SK-N-SH treated with all-trans-retinoic acid at 6 μM for 48 hours (cell line): ENCODE measurements around the gene TCF12.

Experiments
- ATAC-seq: fragments of 200-7000 bp; cut with Tn5 transposase; 3 replicates; pipeline ENCODE4 v1.9.1; 2020; ENCODE audit warnings: mild to moderate bottlenecking, moderate library complexity
- ARNTL ChIP-seq: fragments of 450-650 bp; formaldehyde crosslinking; IDR thresholded peaks from 2 replicates; pipeline ENCODE4 v1.5.0; 2020; ENCODE audit warnings: low read depth, mild to moderate bottlenecking, moderate library complexity, borderline replicate concordance
- BACH2 ChIP-seq: fragments of 250-450 bp; sonication (Bioruptor Pico); IDR thresholded peaks from 2 replicates; pipeline ENCODE4 v1.9.0; 2021; ENCODE audit warnings: mild to moderate bottlenecking, borderline replicate concordance
- CSDC2 ChIP-seq: fragments of 250-450 bp; sonication (Bioruptor Pico); IDR thresholded peaks from 2 replicates; pipeline ENCODE4 v1.5.0; 2020; ENCODE audit warnings: mild to moderate bottlenecking, moderate library complexity
- ESRRG ChIP-seq: fragments of 250-450 bp; sonication (Bioruptor Pico); IDR thresholded peaks from 2 replicates; pipeline ENCODE4 v1.6.1; 2021; ENCODE audit warnings: mild to moderate bottlenecking
- ISL1 ChIP-seq: fragments of 250-450 bp; sonication (Bioruptor Pico); IDR thresholded peaks from 2 replicates; pipeline ENCODE4 v2.1.2; 2022; ENCODE audit warnings: mild to moderate bottlenecking, moderate library complexity
- OSR1 ChIP-seq: fragments of 250-450 bp; sonication (Bioruptor Pico); IDR thresholded peaks from 2 replicates; pipeline ENCODE4 v1.8.0; 2022; ENCODE audit warnings: moderate library complexity, mild to moderate bottlenecking, inconsistent platforms
- PPARA ChIP-seq: fragments of 250-450 bp; sonication (Bioruptor Pico); IDR thresholded peaks from 2 replicates; pipeline ENCODE4 v1.5.0; 2020; ENCODE audit warnings: mild to moderate bottlenecking, borderline replicate concordance
- TOX ChIP-seq: fragments of 250-450 bp; sonication (Bioruptor Pico); IDR thresholded peaks from 2 replicates; pipeline ENCODE4 v1.8.0; 2021; ENCODE audit warnings: mild to moderate bottlenecking, moderate library complexity, borderline replicate concordance
- ZC3H10 ChIP-seq: fragments of 250-450 bp; sonication (Bioruptor Pico); IDR thresholded peaks from 2 replicates; pipeline ENCODE4 v1.5.1; 2021; ENCODE audit warnings: mild to moderate bottlenecking, moderate library complexity
- ZFP3 ChIP-seq: fragments of 250-450 bp; sonication (Bioruptor Pico); IDR thresholded peaks from 2 replicates; pipeline ENCODE4 v1.5.0; 2020; ENCODE audit warnings: mild to moderate bottlenecking, moderate library complexity
- ZFP30 ChIP-seq: fragments of 450-650 bp; formaldehyde crosslinking; IDR thresholded peaks from 2 replicates; pipeline ENCODE4 v1.5.0; 2022; ENCODE audit warnings: mild to moderate bottlenecking, moderate library complexity
- ZNF565 ChIP-seq: fragments of 450-650 bp; formaldehyde crosslinking; conservative IDR thresholded peaks from 2 replicates; pipeline ENCODE4 v1.5.0; 2020; ENCODE audit warnings: low read depth, mild to moderate bottlenecking, moderate library complexity
- ZNF70 ChIP-seq: fragments of 450-650 bp; formaldehyde crosslinking; IDR thresholded peaks from 2 replicates; pipeline ENCODE4 v1.5.0; 2020; ENCODE audit warnings: mild to moderate bottlenecking, moderate library complexity
- ZNF8 ChIP-seq: fragments of 450-650 bp; formaldehyde crosslinking; IDR thresholded peaks from 2 replicates; pipeline ENCODE4 v1.5.0; 2020; ENCODE audit warnings: mild to moderate bottlenecking, moderate library complexity
- TF ChIP-seq, protein P1 (sequence below): fragments of 250-450 bp; sonication (Bioruptor Pico); IDR thresholded peaks from 2 replicates; pipeline ENCODE4 v1.5.1; 2021; ENCODE audit warnings: mild to moderate bottlenecking, moderate library complexity
- TF ChIP-seq, protein P2 (sequence below): fragments of 250-450 bp; sonication (Bioruptor Pico); IDR thresholded peaks from 2 replicates; pipeline ENCODE4 v1.8.0; 2021; ENCODE audit warnings: low read depth, mild to moderate bottlenecking, moderate library complexity, borderline replicate concordance
- TF ChIP-seq, protein P3 (sequence below): fragments of 250-450 bp; sonication (Bioruptor Pico); IDR thresholded peaks from 2 replicates; pipeline ENCODE4 v1.5.1; 2020; ENCODE audit warnings: low read depth, mild to moderate bottlenecking, moderate library complexity
- TF ChIP-seq, protein P4 (sequence below): fragments of 250-450 bp; sonication (Bioruptor Pico); IDR thresholded peaks from 2 replicates; pipeline ENCODE4 v1.5.0; 2020; ENCODE audit warnings: mild to moderate bottlenecking, moderate library complexity
- TF ChIP-seq, protein P5 (sequence below): fragments of 250-450 bp; sonication (Bioruptor Pico); IDR thresholded peaks from 2 replicates; pipeline ENCODE4 v1.8.0; 2020; ENCODE audit warnings: mild to moderate bottlenecking, moderate library complexity, borderline replicate concordance

Gene TCF12

DNA sequence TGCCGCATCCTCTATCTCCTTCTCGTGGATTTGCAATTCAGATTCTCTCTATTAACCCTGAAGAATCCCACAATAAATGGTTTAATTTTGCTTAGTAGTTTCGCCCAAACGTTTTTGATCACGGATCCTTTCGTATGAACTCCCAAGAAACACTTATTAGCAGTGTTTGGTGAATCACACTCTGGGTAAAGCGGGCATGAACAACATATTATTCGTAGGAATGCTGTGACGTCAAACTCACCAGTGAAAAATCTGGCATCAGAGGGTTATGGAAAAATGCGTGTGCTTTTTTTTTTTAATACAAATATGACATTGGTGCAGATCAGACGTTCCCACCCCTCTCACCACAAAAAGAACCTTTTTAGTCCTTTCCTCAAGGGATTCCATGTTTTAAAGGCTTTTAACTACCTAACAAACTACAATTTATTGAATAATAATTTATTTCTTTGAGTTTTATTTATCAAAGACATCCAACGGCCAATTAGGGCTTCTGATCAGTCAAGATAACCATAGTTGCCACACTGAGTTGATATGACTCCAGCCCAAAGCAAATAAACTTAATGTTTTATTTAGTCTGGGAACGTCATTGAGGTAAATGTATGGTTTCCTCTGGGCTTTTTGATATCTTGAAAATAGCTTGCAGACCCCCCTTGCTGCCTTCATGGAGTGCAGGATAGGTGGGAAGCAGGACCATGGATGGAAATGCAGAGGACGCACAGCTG lies 412.3 kb downstream of the TCF12 start:
- TF ChIP-seq ZNF70 (CRISPR knock-in tag): no peak
- TF ChIP-seq ARNTL: no peak
- 0 out of 2 replicates have a peak, but pooled peaks have one; percentile 25 for TF ChIP-seq ZC3H10 (CRISPR knock-in tag)
- TF ChIP-seq, all 23 proteins: peak for 1
- ATAC-seq: no peak

DNA sequence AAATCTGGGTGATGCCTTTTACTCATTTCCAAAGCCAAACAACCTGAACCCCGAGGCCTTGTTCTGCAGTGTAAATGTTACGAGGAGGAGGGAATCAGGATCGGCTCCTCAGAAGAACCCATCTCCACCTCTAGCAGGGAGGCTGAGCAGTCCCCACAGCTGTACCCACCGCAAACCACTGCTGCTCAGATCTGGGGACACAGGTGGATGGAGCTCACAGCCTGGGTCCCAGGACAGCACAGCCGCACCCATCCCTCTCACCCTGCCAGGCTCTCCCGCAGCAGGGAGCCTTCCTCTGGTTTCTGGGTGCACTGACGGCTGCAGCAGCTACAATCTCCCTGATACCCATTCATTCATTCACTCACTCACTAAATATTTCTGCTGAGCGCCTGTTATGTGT lies 413.9 kb downstream of the TCF12 start:
- no peak for TF ChIP-seq ARNTL
- TF ChIP-seq, protein P1, sequence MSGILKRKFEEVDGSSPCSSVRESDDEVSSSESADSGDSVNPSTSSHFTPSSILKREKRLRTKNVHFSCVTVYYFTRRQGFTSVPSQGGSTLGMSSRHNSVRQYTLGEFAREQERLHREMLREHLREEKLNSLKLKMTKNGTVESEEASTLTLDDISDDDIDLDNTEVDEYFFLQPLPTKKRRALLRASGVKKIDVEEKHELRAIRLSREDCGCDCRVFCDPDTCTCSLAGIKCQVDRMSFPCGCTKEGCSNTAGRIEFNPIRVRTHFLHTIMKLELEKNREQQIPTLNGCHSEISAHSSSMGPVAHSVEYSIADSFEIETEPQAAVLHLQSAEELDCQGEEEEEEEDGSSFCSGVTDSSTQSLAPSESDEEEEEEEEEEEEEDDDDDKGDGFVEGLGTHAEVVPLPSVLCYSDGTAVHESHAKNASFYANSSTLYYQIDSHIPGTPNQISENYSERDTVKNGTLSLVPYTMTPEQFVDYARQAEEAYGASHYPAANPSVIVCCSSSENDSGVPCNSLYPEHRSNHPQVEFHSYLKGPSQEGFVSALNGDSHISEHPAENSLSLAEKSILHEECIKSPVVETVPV (CRISPR knock-in tag): no peak
- TF ChIP-seq, protein P2, sequence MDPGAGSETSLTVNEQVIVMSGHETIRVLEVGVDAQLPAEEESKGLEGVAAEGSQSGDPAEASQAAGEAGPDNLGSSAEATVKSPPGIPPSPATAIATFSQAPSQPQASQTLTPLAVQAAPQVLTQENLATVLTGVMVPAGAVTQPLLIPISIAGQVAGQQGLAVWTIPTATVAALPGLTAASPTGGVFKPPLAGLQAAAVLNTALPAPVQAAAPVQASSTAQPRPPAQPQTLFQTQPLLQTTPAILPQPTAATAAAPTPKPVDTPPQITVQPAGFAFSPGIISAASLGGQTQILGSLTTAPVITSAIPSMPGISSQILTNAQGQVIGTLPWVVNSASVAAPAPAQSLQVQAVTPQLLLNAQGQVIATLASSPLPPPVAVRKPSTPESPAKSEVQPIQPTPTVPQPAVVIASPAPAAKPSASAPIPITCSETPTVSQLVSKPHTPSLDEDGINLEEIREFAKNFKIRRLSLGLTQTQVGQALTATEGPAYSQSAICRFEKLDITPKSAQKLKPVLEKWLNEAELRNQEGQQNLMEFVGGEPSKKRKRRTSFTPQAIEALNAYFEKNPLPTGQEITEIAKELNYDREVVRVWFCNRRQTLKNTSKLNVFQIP (CRISPR knock-in tag): no peak
- TF ChIP-seq, protein P3, sequence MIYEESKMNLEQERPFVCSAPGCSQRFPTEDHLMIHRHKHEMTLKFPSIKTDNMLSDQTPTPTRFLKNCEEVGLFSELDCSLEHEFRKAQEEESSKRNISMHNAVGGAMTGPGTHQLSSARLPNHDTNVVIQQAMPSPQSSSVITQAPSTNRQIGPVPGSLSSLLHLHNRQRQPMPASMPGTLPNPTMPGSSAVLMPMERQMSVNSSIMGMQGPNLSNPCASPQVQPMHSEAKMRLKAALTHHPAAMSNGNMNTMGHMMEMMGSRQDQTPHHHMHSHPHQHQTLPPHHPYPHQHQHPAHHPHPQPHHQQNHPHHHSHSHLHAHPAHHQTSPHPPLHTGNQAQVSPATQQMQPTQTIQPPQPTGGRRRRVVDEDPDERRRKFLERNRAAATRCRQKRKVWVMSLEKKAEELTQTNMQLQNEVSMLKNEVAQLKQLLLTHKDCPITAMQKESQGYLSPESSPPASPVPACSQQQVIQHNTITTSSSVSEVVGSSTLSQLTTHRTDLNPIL (CRISPR knock-in tag): no peak
- no peak for TF ChIP-seq ZFP30
- TF ChIP-seq OSR1 (CRISPR knock-in tag): no peak
- TF ChIP-seq ZNF565 (CRISPR knock-in tag): no peak
- TF ChIP-seq ZNF70 (CRISPR knock-in tag): no peak
- no peak for TF ChIP-seq BACH2 (CRISPR knock-in tag)
- no peak for TF ChIP-seq ZNF8 (CRISPR knock-in tag)
- no peak for TF ChIP-seq ZC3H10 (CRISPR knock-in tag)
- no peak for ATAC-seq

DNA sequence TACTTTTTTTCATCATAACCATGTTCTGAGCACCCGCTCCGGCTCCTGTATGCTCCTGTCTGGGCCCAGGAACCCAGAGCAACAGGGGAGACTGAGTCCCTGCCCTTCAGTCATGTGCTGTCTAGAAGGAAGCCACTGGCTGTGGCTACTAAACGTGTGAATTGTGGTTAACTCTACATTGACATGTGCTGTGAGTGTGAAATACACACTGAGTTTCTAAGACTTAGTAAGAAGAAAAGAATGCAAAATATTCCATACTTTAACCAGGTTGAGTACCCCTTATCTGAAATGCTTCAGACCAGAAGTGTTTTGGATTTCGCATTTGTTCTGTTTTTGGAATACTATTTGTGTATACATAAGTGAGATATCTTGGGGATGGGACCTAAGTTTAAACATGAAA lies 415.0 kb downstream of the TCF12 start:
- TF ChIP-seq, protein P3 (CRISPR knock-in tag): no peak
- TF ChIP-seq PPARA (CRISPR knock-in tag) (no peak), ISL1 (CRISPR knock-in tag) (no peak), CSDC2 (CRISPR knock-in tag) (no peak), BACH2 (CRISPR knock-in tag) (no peak), TOX (no peak), ZNF565 (CRISPR knock-in tag) (no peak), ZNF70 (CRISPR knock-in tag) (no peak), ARNTL (no peak), ZC3H10 (CRISPR knock-in tag) (no peak)
- TF ChIP-seq, protein P2 (CRISPR knock-in tag): no peak
- ATAC-seq: no peak

DNA sequence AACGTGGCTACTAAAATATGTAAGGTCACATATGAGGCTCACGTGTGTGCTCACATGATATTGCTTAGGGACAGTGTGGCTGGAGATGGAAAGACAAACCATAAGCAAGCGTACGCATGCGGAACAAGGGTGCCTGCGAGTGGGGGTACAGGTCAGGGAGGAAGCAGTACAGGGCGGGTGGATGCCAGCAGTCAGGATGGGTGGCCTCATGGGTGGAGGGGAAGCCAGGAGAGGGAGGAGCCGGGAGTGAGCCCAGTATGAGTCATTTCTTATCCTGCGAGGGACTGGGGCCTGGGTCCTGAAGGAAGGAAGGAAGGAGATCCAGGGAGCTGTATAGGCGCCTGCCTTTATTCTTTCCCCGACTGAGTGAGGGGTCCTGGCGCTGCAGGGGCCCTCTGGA lies 415.8 kb downstream of the TCF12 start:
- TF ChIP-seq ZFP3 (CRISPR knock-in tag) (no peak), ZNF565 (CRISPR knock-in tag) (no peak), BACH2 (CRISPR knock-in tag) (no peak), ESRRG (no peak), ZNF8 (CRISPR knock-in tag) (no peak), ISL1 (CRISPR knock-in tag) (no peak), OSR1 (CRISPR knock-in tag) (no peak)
- TF ChIP-seq, protein P2 (CRISPR knock-in tag): no peak
- TF ChIP-seq, protein P4, sequence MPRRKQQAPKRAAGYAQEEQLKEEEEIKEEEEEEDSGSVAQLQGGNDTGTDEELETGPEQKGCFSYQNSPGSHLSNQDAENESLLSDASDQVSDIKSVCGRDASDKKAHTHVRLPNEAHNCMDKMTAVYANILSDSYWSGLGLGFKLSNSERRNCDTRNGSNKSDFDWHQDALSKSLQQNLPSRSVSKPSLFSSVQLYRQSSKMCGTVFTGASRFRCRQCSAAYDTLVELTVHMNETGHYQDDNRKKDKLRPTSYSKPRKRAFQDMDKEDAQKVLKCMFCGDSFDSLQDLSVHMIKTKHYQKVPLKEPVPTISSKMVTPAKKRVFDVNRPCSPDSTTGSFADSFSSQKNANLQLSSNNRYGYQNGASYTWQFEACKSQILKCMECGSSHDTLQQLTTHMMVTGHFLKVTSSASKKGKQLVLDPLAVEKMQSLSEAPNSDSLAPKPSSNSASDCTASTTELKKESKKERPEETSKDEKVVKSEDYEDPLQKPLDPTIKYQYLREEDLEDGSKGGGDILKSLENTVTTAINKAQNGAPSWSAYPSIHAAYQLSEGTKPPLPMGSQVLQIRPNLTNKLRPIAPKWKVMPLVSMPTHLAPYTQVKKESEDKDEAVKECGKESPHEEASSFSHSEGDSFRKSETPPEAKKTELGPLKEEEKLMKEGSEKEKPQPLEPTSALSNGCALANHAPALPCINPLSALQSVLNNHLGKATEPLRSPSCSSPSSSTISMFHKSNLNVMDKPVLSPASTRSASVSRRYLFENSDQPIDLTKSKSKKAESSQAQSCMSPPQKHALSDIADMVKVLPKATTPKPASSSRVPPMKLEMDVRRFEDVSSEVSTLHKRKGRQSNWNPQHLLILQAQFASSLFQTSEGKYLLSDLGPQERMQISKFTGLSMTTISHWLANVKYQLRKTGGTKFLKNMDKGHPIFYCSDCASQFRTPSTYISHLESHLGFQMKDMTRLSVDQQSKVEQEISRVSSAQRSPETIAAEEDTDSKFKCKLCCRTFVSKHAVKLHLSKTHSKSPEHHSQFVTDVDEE (CRISPR knock-in tag): no peak
- TF ChIP-seq, protein P5, sequence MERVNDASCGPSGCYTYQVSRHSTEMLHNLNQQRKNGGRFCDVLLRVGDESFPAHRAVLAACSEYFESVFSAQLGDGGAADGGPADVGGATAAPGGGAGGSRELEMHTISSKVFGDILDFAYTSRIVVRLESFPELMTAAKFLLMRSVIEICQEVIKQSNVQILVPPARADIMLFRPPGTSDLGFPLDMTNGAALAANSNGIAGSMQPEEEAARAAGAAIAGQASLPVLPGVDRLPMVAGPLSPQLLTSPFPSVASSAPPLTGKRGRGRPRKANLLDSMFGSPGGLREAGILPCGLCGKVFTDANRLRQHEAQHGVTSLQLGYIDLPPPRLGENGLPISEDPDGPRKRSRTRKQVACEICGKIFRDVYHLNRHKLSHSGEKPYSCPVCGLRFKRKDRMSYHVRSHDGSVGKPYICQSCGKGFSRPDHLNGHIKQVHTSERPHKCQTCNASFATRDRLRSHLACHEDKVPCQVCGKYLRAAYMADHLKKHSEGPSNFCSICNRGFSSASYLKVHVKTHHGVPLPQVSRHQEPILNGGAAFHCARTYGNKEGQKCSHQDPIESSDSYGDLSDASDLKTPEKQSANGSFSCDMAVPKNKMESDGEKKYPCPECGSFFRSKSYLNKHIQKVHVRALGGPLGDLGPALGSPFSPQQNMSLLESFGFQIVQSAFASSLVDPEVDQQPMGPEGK: no peak
- TF ChIP-seq, all 23 proteins: peak for 0
- ATAC-seq: peak; percentile 70
